H1 (cell line): ENCODE data around the gene IQCE.
"Not testable (repeated sequence)": the region's sequence is repeated elsewhere in the genome, so short reads cannot be mapped to it uniquely, and the experiment has no call there.

Experiments
- ZNF274 ChIP-seq: IDR thresholded peaks from 2 replicates; pipeline ENCODE4 v1.7.0; 2012; ENCODE audit warnings: low read length, borderline replicate concordance; ENCODE audit errors: extremely low read depth
- TF ChIP-seq, protein P1 (sequence below): IDR thresholded peaks from 2 replicates; pipeline ENCODE4 v1.6.1; 2012; ENCODE audit warnings: low read length, inconsistent platforms

DNA sequence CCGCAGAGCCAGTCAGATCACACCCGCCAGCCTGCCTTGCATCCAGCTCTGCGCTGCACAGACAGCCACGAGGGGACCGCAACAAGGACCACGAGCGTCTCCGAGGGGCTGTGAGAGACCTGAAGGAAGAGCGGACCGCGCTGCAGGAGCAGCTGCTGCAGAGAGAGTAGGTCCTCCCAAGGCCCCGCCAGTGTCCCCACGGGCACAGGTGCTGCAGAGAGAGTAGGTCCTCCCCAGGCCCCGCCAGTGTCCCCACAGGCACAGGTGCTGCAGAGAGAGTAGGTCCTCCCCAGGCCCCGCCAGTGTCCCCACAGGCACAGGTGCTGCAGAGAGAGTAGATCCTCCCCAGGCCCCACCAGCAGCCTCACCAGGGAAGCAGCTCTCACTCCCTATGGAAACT is 31.2 kb downstream of the IQCE start:
- not testable (repeated sequence) for TF ChIP-seq ZNF274
- TF ChIP-seq, protein P1, sequence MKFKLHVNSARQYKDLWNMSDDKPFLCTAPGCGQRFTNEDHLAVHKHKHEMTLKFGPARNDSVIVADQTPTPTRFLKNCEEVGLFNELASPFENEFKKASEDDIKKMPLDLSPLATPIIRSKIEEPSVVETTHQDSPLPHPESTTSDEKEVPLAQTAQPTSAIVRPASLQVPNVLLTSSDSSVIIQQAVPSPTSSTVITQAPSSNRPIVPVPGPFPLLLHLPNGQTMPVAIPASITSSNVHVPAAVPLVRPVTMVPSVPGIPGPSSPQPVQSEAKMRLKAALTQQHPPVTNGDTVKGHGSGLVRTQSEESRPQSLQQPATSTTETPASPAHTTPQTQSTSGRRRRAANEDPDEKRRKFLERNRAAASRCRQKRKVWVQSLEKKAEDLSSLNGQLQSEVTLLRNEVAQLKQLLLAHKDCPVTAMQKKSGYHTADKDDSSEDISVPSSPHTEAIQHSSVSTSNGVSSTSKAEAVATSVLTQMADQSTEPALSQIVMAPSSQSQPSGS: not testable (repeated sequence)
